ENCODE data around the gene POLR1A. TPM values are rescaled to one million over a fixed set of nuclear protein-coding genes. Genes with fewer than 3 reads are reported as not detected.
A peak's percentile ranks its signal among the peaks of the same experiment; 100 is the strongest.

The POLR1A gene
- total and polyA plus RNA-seq, 2 donors (not counting 3 experiments of a cell fraction or from before 2014, with no cell fraction given) = 7.6 to 40.7 TPM

DNA sequence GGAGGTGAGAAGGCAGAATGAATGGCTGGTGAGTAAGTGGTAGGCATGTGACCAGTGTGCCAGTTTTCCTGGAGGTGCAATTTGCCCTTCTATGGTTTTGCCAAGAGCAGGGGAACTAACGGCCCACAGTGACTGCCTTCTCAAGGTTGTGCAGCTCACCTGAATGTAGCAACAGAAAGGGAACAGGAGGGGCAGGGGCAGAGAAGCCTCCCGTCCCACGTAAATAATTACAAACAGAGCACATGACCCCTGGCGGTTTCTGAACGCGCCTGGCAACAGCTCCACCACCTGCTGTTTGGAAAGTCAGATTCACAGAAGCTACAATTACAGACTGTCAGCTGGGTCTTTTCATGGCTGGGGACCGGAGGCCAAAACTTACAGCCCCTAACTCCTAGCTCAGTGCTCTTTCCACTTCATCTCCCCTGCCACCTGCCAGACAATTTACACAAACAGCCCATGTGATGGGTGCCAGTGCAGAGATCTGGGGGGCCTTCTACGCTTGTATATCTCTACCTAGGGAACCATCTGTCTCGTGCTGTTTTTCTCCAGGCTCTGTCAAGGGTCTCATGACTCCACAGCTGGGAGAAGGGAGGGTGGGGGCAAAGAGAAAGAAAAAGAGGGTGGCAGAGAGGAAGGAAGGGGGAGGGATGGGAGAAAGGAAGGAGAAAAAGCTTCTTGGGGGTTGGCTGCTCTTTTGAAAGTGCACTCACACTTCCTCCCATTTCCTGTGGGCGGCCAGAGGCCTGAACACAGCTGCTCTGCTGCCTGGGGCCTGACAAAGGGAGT is 69.6 kb downstream of the POLR1A start:
- FAIRE-seq = peak; percentile 99
- no peaks in the 10 kb centered on the region for H3K27me3 ChIP-seq (ENCODE audit: control insufficient read depth in 2 of 2, insufficient read depth in 2 of 2, low read length in 2 of 2)
- no peak overlapping the region for H3K4me3 ChIP-seq (replicated peaks in 1 of 3; ENCODE audit: insufficient read depth in 1 of 3, low read depth in 1 of 3, low read length in 3 of 3)
- intact Hi-C loops (cut with micrococcal nuclease) = loop anchor here (1.0 kb wide), 7 partner anchors 8 to 264 kb away; no protein-coding TSS in a partner anchor
- peak; percentile 94 for DNase-seq (ENCODE audit: low read depth, low spot score)
- H3K79me2 ChIP-seq (ENCODE audit: control insufficient read depth, insufficient read depth, low read length) = no peaks in the 10 kb centered on the region
- peaks cover 4 to 22% of the 10 kb centered on the region in 2 experiments for H3K36me3 ChIP-seq (ENCODE audit: control insufficient read depth in 2 of 2, extremely low read depth in 1 of 2, insufficient read depth in 2 of 2, low read length in 2 of 2)
- peak overlapping the region; percentile 56 for H3K4me2 ChIP-seq (ENCODE audit: insufficient read depth, low read length)
- ChIA-PET POLR2A (interaction anchor here (1.5 to 2.5 kb wide), 3 partner anchors 8 to 147 kb away, joined by 6 to 9 read pairs (median 8); partner anchors contain the start of gene ST3GAL5), CTCF (interaction anchor here (1.0 to 6.6 kb wide), 14 partner anchors 8 to 399 kb away, joined by 3 to 95 read pairs (median 6); partner anchors contain the start of gene ST3GAL5)
- H2AFZ ChIP-seq (ENCODE audit: low read depth, low read length) = no peak overlapping the region
- TSS peak; percentile 56 for BruUV-seq (replicated peaks)
- no peaks in the 10 kb centered on the region for H3K9me3 ChIP-seq (replicated peaks; ENCODE audit: control insufficient read depth, insufficient read depth, low read length)
- peak overlapping the region; percentile 96 for H3K27ac ChIP-seq (ENCODE audit: insufficient read depth, low read depth, low read length)
- peaks cover 43% of the 10 kb centered on the region for H3K4me1 ChIP-seq (ENCODE audit: control insufficient read depth, extremely low read depth, insufficient read depth, low read length)
- TF ChIP-seq CTCF (IDR thresholded peaks at IDR 0.05; ENCODE audit: extremely low read depth in 1 of 2, insufficient read depth in 1 of 2, low read depth in 1 of 2, low read length in 2 of 2) (peak in 1 of 2 donors; percentile 30), POLR2AphosphoS5 (IDR thresholded peaks at IDR 0.05; ENCODE audit: insufficient read depth, low read depth, low read length) (peak; percentile 81), FOS (IDR thresholded peaks at IDR 0.05; ENCODE audit: borderline replicate concordance, insufficient read depth, low read length) (no peak)
- H3K9ac ChIP-seq (replicated peaks; ENCODE audit: extremely low read depth, insufficient read depth, low read length) = peak overlapping the region; percentile 66
- dilution Hi-C loops (cut with MboI; ENCODE audit: extremely low pct_ligation_motif_present, low sequenced_read_pairs) = no loop called here
- no peaks in the 10 kb centered on the region for H3K9me1 ChIP-seq (replicated peaks; ENCODE audit: control insufficient read depth, extremely low read depth, insufficient read depth, low read length)
- H4K20me1 ChIP-seq (replicated peaks; ENCODE audit: control insufficient read depth, extremely low read depth, insufficient read depth, low read length) = no peaks in the 10 kb centered on the region

Measured in endothelial cell of umbilical vein (primary cell).